ENCODE measurements around the gene TMEM126B.

- no peak for TF ChIP-seq POLR2A (IDR thresholded peaks at IDR 0.05; ENCODE audit: low read length)
- no peak for TF ChIP-seq GATA1 (IDR thresholded peaks at IDR 0.05; ENCODE audit: low read depth, low read length)
Observed at GRCh38 chr11:85658180-85658579, 29.8 kb downstream of the TMEM126B start.
